Ishikawa (cell line): ENCODE results near the gene RRM2.

Source experiments
- CEBPB ChIP-seq: IDR thresholded peaks from 2 replicates; pipeline ENCODE4 v1.6.1; 2012
- EP300 ChIP-seq: IDR thresholded peaks from 2 replicates; pipeline ENCODE4 v1.6.1; 2012; ENCODE audit warnings: borderline replicate concordance
- FOXM1 ChIP-seq: IDR thresholded peaks from 2 replicates; pipeline ENCODE4 v1.6.1; 2012; ENCODE audit warnings: low read depth, borderline replicate concordance
- NFIC ChIP-seq: IDR thresholded peaks from 2 replicates; pipeline ENCODE4 v1.6.1; 2012
- RAD21 ChIP-seq: IDR thresholded peaks from 2 replicates; pipeline ENCODE4 v1.6.1; 2012; ENCODE audit warnings: low read depth
- TAF1 ChIP-seq: IDR thresholded peaks from 2 replicates; pipeline ENCODE4 v1.6.1; 2012; ENCODE audit warnings: low read depth, mild to moderate bottlenecking
- TCF12 ChIP-seq: IDR thresholded peaks from 2 replicates; pipeline ENCODE4 v1.6.1; 2012; ENCODE audit warnings: low read depth
- TF ChIP-seq, protein P1 (sequence below): IDR thresholded peaks from 2 replicates; pipeline ENCODE4 v1.6.1; 2012; ENCODE audit warnings: low read depth, mild to moderate bottlenecking

DNA sequence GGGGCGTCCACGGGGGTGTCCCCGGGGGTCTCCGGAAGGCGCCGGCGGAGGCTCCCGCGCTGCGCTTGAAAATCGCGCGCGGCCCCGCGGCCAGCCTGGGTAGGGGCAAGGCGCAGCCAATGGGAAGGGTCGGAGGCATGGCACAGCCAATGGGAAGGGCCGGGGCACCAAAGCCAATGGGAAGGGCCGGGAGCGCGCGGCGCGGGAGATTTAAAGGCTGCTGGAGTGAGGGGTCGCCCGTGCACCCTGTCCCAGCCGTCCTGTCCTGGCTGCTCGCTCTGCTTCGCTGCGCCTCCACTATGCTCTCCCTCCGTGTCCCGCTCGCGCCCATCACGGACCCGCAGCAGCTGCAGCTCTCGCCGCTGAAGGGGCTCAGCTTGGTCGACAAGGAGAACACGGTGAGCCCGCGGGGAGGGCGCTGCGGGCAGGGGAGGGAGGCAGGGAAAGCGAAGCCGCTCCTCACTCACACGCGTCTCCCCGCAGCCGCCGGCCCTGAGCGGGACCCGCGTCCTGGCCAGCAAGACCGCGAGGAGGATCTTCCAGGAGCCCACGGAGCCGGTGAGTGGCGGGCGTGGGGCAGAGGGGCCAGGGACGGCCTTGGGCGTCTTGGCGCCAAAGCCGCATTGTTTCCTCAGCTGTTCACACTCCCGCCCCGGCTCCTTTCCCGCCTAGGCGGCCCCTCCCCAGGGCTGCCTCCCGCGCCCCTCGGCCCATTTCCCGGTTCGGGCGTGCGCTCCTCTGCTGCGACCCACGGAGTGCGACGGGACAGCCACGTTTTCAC is at the start of gene RRM2:
- TF ChIP-seq TCF12 (no peak), EP300 (no peak), RAD21 (no peak), NFIC (0 out of 2 replicates have a peak, but pooled peaks have one; percentile 10), TAF1 (peak; percentile 57), FOXM1 (peak; percentile 85), CEBPB (no peak)
- TF ChIP-seq, protein P1, sequence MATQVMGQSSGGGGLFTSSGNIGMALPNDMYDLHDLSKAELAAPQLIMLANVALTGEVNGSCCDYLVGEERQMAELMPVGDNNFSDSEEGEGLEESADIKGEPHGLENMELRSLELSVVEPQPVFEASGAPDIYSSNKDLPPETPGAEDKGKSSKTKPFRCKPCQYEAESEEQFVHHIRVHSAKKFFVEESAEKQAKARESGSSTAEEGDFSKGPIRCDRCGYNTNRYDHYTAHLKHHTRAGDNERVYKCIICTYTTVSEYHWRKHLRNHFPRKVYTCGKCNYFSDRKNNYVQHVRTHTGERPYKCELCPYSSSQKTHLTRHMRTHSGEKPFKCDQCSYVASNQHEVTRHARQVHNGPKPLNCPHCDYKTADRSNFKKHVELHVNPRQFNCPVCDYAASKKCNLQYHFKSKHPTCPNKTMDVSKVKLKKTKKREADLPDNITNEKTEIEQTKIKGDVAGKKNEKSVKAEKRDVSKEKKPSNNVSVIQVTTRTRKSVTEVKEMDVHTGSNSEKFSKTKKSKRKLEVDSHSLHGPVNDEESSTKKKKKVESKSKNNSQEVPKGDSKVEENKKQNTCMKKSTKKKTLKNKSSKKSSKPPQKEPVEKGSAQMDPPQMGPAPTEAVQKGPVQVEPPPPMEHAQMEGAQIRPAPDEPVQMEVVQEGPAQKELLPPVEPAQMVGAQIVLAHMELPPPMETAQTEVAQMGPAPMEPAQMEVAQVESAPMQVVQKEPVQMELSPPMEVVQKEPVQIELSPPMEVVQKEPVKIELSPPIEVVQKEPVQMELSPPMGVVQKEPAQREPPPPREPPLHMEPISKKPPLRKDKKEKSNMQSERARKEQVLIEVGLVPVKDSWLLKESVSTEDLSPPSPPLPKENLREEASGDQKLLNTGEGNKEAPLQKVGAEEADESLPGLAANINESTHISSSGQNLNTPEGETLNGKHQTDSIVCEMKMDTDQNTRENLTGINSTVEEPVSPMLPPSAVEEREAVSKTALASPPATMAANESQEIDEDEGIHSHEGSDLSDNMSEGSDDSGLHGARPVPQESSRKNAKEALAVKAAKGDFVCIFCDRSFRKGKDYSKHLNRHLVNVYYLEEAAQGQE = no peak
